HEK293 (cell line): ENCODE results near the gene GALNT4.

Experiments
- GLI4 ChIP-seq: fragments of 450-650 bp; formaldehyde crosslinking; IDR thresholded peaks from 2 replicates; pipeline ENCODE4 v1.5.1; 2016; ENCODE audit warnings: missing biosample characterization, missing genetic modification characterization
- KLF9 ChIP-seq: fragments of 450-650 bp; formaldehyde crosslinking; IDR thresholded peaks from 2 replicates; pipeline ENCODE4 v1.5.1; 2016; ENCODE audit warnings: missing biosample characterization, missing genetic modification characterization, low read depth
- WT1 ChIP-seq: fragments of 450-650 bp; formaldehyde crosslinking; IDR thresholded peaks from 2 replicates; pipeline ENCODE4 v1.5.1; 2016; ENCODE audit warnings: missing biosample characterization, missing genetic modification characterization
- ZNF114 ChIP-seq: fragments of 450-650 bp; formaldehyde crosslinking; IDR thresholded peaks from 2 replicates; pipeline ENCODE4 v1.5.0; 2017; ENCODE audit warnings: missing biosample characterization, missing genetic modification characterization
- ZNF121 ChIP-seq: fragments of 450-650 bp; formaldehyde crosslinking; IDR thresholded peaks from 2 replicates; pipeline ENCODE4 v1.5.1; 2016; ENCODE audit warnings: missing biosample characterization, missing genetic modification characterization
- ZNF19 ChIP-seq: fragments of 450-650 bp; formaldehyde crosslinking; IDR thresholded peaks from 2 replicates; pipeline ENCODE4; 2016; ENCODE audit warnings: missing biosample characterization, missing genetic modification characterization, low read depth
- ZNF266 ChIP-seq: fragments of 450-650 bp; formaldehyde crosslinking; IDR thresholded peaks from 2 replicates; pipeline ENCODE4 v1.5.1; 2016; ENCODE audit warnings: missing biosample characterization, missing genetic modification characterization, low read depth
- ZNF785 ChIP-seq: fragments of 450-650 bp; formaldehyde crosslinking; IDR thresholded peaks from 2 replicates; pipeline ENCODE4 v1.5.1; 2016; ENCODE audit warnings: missing biosample characterization, missing genetic modification characterization
- ZNF792 ChIP-seq: fragments of 450-650 bp; formaldehyde crosslinking; IDR thresholded peaks from 2 replicates; pipeline ENCODE4 v1.5.1; 2016; ENCODE audit warnings: missing biosample characterization, missing genetic modification characterization
- TF ChIP-seq, protein P1 (sequence below): fragments of 450-650 bp; formaldehyde crosslinking; IDR thresholded peaks from 2 replicates; pipeline ENCODE4 v1.5.1; 2016; ENCODE audit warnings: missing biosample characterization, missing genetic modification characterization
- TF ChIP-seq, protein P2 (sequence below): fragments of 450-650 bp; IDR thresholded peaks from 2 replicates; pipeline ENCODE4 v1.5.1; 2018; ENCODE audit warnings: missing biosample characterization, missing genetic modification characterization

DNA sequence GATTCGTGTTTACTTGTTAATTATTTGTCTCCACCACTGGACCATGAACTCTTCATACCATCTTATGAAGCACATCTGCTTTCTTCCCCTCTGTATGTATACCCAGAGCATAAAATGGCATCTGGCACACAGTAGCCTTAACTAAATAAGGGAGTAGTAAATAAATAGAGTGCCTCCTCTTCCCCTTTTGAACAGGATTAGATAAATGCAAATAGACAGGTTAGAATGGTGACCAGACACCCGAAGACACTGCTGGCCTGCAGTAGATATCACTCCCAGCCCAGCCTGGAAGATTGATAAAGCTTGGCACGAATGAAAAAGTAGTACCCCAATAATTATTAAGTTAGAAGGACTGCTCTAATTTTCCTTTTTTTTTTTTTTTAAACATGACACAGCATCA lies 6.9 kb downstream of the GALNT4 start:
- no peak for TF ChIP-seq ZNF266
- TF ChIP-seq, protein P1, sequence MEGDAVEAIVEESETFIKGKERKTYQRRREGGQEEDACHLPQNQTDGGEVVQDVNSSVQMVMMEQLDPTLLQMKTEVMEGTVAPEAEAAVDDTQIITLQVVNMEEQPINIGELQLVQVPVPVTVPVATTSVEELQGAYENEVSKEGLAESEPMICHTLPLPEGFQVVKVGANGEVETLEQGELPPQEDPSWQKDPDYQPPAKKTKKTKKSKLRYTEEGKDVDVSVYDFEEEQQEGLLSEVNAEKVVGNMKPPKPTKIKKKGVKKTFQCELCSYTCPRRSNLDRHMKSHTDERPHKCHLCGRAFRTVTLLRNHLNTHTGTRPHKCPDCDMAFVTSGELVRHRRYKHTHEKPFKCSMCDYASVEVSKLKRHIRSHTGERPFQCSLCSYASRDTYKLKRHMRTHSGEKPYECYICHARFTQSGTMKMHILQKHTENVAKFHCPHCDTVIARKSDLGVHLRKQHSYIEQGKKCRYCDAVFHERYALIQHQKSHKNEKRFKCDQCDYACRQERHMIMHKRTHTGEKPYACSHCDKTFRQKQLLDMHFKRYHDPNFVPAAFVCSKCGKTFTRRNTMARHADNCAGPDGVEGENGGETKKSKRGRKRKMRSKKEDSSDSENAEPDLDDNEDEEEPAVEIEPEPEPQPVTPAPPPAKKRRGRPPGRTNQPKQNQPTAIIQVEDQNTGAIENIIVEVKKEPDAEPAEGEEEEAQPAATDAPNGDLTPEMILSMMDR (tag by site-specific recombination) = no peak
- TF ChIP-seq KLF9 (tag by site-specific recombination) = no peak
- no peak for TF ChIP-seq ZNF121 (tag by site-specific recombination)
- TF ChIP-seq GLI4 (tag by site-specific recombination) = no peak
- TF ChIP-seq ZNF792 (tag by site-specific recombination) = no peak
- TF ChIP-seq ZNF785 (tag by site-specific recombination) = no peak
- no peak for TF ChIP-seq WT1 (tag by site-specific recombination)
- TF ChIP-seq, protein P2, sequence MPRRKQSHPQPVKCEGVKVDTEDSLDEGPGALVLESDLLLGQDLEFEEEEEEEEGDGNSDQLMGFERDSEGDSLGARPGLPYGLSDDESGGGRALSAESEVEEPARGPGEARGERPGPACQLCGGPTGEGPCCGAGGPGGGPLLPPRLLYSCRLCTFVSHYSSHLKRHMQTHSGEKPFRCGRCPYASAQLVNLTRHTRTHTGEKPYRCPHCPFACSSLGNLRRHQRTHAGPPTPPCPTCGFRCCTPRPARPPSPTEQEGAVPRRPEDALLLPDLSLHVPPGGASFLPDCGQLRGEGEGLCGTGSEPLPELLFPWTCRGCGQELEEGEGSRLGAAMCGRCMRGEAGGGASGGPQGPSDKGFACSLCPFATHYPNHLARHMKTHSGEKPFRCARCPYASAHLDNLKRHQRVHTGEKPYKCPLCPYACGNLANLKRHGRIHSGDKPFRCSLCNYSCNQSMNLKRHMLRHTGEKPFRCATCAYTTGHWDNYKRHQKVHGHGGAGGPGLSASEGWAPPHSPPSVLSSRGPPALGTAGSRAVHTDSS (tag by site-specific recombination) = no peak
- TF ChIP-seq ZNF19 (tag by site-specific recombination) = no peak
- TF ChIP-seq ZNF114 (tag by site-specific recombination) = no peak
